Stimulated activated naive CD4-positive, alpha-beta T cell (primary cell): ENCODE measurements around the gene CDC42EP1.
"Not testable (repeated sequence)": the region's sequence is repeated elsewhere in the genome, so short reads cannot be mapped to it uniquely, and the experiment has no call there.

Source experiments
- DNase-seq, 6 experiments: peaks; one replicate each; lab custom pipeline; 2025; lab: John Stamatoyannopoulos, UW

The CDC42EP1 gene

GRCh38 chr22:37559901-37560607, at the start of gene CDC42EP1:
Gene CDC42EP1, plus strand, starts transcription at chr22:37560480. Its CDS starts 5,870 bp downstream, at chr22:37566350.
- DNase-seq: no peak

DNA sequence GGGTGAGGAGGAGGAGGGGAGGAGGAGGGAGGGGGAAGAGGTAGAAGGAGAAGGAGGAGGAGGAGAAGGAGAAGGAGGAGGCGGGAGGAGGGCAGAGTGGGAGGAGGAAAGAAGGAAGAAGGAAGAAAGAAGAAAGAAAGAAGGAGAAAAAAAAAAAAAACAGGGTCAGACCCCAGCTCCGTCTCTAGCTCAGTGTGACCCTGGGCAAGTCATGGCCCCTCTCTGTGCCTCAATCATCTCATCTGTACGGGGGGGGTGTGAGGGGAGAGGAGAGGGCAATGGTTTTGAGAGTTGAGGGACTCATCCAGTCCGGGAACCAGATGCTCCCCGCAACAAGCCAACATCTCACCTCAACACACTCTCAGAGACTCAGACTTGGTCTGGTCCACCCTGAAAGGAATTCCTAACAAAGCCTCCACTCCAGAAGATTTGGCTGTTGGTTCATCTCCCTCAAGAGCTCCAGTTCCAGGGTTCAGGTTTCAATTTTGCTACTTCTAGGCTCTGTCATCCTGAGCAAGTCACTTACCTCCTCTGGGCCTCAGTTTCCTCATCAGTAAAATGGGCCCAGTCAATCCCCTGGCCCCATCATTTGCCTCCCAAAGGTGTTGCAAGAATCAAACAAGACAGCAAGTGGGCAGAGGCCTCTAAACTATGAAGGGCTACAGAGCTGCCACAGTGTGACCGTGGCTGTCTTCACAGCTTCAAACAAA, 48.7 kb upstream of the CDC42EP1 start:
- DNase-seq: no peak

DNA sequence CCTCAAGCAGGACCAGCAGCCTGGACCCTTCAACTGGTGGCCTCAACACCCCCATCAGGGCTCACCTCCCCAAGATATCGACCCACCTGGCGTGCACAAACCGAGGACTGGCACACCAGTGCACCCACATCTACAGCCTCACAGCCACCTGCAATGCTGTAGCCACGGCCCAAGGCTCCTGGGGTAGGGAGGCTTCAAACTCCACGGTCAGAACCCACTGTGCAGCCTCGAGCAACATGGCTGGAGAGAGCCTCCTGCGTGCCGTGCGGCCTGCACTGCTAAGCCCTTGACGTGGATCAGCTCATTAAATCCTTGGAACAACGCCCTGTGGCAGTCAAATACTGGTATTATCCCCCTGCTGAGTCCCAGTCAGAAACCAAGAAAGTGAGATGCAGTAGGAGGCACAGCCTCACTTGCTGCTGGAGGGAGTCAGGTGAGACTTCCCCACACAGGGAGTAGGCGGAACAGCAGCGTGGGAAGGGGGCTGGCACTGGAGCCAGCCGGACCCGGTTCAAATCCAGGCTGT, 45.7 kb upstream of the CDC42EP1 start:
- no peak for DNase-seq

DNA sequence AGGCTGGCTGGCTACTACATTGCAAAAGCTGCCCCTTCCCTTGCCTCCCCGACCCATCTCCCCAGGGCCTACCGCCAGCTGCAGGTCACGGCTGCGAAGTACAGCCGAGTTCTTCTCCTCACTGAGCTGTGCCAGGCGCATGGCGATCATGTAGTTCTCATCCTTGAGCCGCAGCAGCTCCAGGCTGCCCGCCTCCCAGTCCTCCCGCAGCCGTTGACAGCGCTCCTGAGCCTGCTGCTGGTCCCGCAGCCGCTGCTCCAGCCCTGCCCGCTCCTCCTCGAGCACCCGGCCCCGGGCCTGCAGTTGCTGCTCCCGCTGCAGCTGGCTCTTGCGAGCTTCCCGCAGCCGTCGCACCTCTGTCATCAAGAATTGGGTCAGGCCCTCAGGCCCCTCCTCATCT, 44.4 kb upstream of the CDC42EP1 start:
- DNase-seq: no peak

GRCh38 chr22:37516456-37516855, 43.8 kb upstream of the CDC42EP1 start:
- no peak for DNase-seq

GRCh38 chr22:37517826-37518450, 42.3 kb upstream of the CDC42EP1 start:
- DNase-seq: no peak

- no peak for DNase-seq
Observed at GRCh38 chr22:37518509-37519267, 41.6 kb upstream of the CDC42EP1 start.

DNA sequence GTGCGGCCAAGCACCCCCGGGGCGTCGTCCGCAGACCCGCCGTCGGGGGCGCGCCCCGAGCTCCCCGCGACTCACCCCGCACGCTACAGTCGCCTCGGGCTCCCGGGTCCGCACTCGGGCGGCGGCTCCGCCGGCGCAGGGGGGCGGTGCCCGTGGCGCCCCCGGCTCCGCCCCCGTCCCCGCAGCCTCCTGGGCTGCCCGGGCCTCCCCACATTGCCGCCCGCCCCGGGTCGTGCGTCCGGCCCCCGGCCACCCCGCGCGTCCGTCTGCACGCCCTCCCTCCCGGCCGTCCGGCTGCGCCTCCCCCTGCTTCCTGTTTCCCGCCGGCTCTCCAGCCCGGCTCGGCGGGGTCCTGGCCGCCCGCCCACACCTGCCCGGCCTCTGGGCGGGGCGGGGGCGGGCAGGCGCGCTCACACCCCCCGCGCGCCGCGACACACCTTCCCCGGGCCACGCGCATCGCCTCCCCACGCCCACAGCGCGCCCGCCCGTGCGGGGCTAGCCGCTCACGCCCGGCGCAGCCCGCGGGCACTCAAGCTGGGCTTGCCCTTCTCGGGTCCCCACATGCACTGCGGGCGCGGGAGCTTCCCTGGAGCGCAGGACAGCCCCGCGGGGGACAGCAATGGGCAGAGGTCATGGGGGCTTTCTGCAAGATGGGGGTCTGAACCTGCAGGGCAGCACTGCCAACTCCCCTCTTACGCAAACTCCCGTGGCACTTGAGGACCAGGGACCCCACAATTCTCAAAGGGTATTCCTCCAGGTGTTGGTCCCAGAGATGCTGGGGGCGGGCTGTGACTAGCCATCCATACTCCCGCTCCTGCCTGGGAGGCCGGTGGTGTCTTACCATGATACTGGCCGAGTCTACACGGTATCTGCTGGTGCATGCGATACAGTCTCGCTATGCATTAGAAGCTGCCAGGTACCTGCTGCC, 40.7 kb upstream of the CDC42EP1 start, which contains the start of gene CARD10:
Gene CARD10, minus strand, starts transcription at position 148 of the 928 bp plus-strand sequence. CDS start 215 bp downstream, outside the sequence.
- DNase-seq: peak in 1 of 6 experiments; percentile 14

- DNase-seq: no peak
Observed at GRCh38 chr22:37520776-37521191, 39.5 kb upstream of the CDC42EP1 start.

DNA sequence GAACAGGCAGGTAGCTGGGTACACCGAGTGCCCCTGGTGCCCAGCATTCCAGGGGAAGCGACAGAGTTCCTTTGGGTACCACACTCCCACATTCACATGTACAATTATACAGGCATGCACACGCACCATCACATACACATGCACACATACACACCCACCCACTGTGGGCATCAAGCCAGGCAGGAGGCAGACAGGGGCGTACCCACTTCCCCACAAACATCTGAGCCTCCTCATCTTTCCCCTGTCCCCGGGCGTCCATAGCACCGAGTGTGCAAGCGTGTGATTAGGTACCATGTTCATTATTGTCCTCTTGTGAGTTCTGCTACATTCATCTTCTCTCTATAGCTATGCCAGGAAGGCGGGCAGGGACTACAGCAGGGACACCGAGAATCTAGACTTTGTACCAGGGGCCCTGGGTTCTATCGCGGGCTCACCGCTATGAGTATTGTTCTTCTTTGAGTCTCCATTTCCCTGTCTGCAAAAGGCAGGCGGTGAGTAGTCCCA, 39.0 kb upstream of the CDC42EP1 start:
- DNase-seq: no peak

- DNase-seq: no peak
Observed at GRCh38 chr22:37522482-37522881, 37.8 kb upstream of the CDC42EP1 start.

- no peak for DNase-seq
Observed at GRCh38 chr22:37525073-37525745, 35.1 kb upstream of the CDC42EP1 start.

GRCh38 chr22:37525746-37526350, 34.4 kb upstream of the CDC42EP1 start:
- no peak for DNase-seq

GRCh38 chr22:37526376-37526775, 33.9 kb upstream of the CDC42EP1 start:
- DNase-seq: no peak

- DNase-seq: not testable (repeated sequence)
Observed at GRCh38 chr22:37527081-37527752, 33.1 kb upstream of the CDC42EP1 start.

GRCh38 chr22:37527952-37528351, 32.3 kb upstream of the CDC42EP1 start:
- not testable (repeated sequence) for DNase-seq

GRCh38 chr22:37529652-37530345, 30.5 kb upstream of the CDC42EP1 start:
- no peak for DNase-seq

GRCh38 chr22:37533995-37534394, 26.3 kb upstream of the CDC42EP1 start:
- no peak for DNase-seq
